Uterus (tissue), 4 donors: ENCODE data around the gene HCFC2. TPM values are rescaled to one million over a fixed set of nuclear protein-coding genes. Genes with fewer than 3 reads are reported as not detected.
A peak's percentile ranks its signal among the peaks of the same experiment; 100 is the strongest.

Source experiments
- DNase-seq, 2 donors: peaks; one replicate each; pipeline ENCODE4 v3.0.0-alpha.2; 2019 to 2020
- H3K27ac ChIP-seq, 2 donors: fragments of 200-600 bp; sonication (generic); 1 replicate in 1 of 2; 2 replicates in 1 of 2; pipeline ENCODE4 v1.5.1; 2016 to 2018
- H3K27me3 ChIP-seq, 2 donors: fragments of 200-600 bp; sonication (generic); one replicate each; pipeline ENCODE4 v1.5.1; 2018 to 2019; ENCODE audit warnings: control low read depth in 1 of 2
- H3K36me3 ChIP-seq, 2 donors: fragments of 200-600 bp; sonication (generic); one replicate each; pipeline ENCODE4 v1.5.1; 2019; ENCODE audit warnings: control low read depth in 1 of 2
- H3K4me1 ChIP-seq, 2 donors: fragments of 200-600 bp; sonication (generic); one replicate each; pipeline ENCODE4 v1.5.1; 2018 to 2019; ENCODE audit warnings: control low read depth in 1 of 2
- H3K4me3 ChIP-seq, 2 donors: fragments of 200-600 bp; sonication (generic); 1 replicate in 1 of 2; 2 replicates in 1 of 2; pipeline ENCODE4 v1.5.1; 2018 to 2019; ENCODE audit warnings: mild to moderate bottlenecking in 1 of 2
- H3K9me3 ChIP-seq, 2 donors: fragments of 200-600 bp; sonication (generic); one replicate each; pipeline ENCODE4 v1.5.1; 2019; ENCODE audit warnings: control low read depth in 1 of 2
- POLR2A ChIP-seq, 2 donors: fragments of 450-650 bp; IDR thresholded peaks; one replicate each; pipeline ENCODE4 v1.6.1; 2016; ENCODE audit warnings: antibody characterized with exemption in 2 of 2, mild to moderate bottlenecking in 1 of 2, moderate library complexity in 1 of 2
- intact Hi-C: fragments of 100-400 bp; cut with DNase I; formaldehyde crosslinking; loops from one replicate; pipeline ENCODE4 v1.15.1; 2023; ENCODE audit warnings: low total_unique reads
- total RNA-seq, 4 donors: library from RNA; depleted of rRNA in 3 of 4; stranded (reverse); fragments of >200 nt in 3 of 4; gene quantifications; one replicate each; pipeline versions ENCODE4 v1.1.0 to v1.2.4, GENCODE V29; 2014 to 2023
- TF ChIP-seq, protein P1 (sequence below), 4 experiments: fragments of 200-600 bp in 2 of 4; fragments of 450-650 bp in 2 of 4; sonication (generic) in 2 of 4; IDR thresholded peaks; one replicate each; pipeline ENCODE4 v1.5.1; 2016 to 2019; ENCODE audit warnings: antibody characterized with exemption in 4 of 4, mild to moderate bottlenecking in 2 of 4, moderate library complexity in 1 of 4
- donor health status: DM: yes; HTN: yes; CAD: no.

Gene HCFC2
- total RNA-seq, 4 donors from 2014 or later = 10.0 to 61.0 (median 29.1) TPM

- peak overlapping the region in 1 of 2 donors; percentile 97 for H3K27ac ChIP-seq
- H3K9me3 ChIP-seq = no peaks in the 10 kb centered on the region
- H3K27me3 ChIP-seq = no peaks in the 10 kb centered on the region
- peak overlapping the region; percentile 66 to 78 for H3K4me3 ChIP-seq
- no peak for TF ChIP-seq POLR2A (IDR thresholded peaks at IDR 0.05)
- intact Hi-C loops = no loop called here
- no peak for DNase-seq
- H3K4me1 ChIP-seq = peaks cover 0 to 7% of the 10 kb centered on the region in 2 donors
- H3K36me3 ChIP-seq = no peaks in the 10 kb centered on the region
These were observed 72.2 kb downstream of the HCFC2 start for GRCh38 chr12:104136577-104136976.

GRCh38 chr12:104137001-104137901 lies 72.9 kb downstream of the HCFC2 start:
- Histone ChIP-seq H3K9me3 (no peaks in the 10 kb centered on the region), H3K27me3 (no peaks in the 10 kb centered on the region), H3K36me3 (no peaks in the 10 kb centered on the region), H3K4me1 (peaks cover 0 to 7% of the 10 kb centered on the region in 2 donors), H3K4me3 (peak overlapping the region; percentile 66 to 78), H3K27ac (peak overlapping the region; percentile 89 to 97)
- peak; percentile 35 to 51 for DNase-seq
- TF ChIP-seq POLR2A (IDR thresholded peaks at IDR 0.05) = no peak
- TF ChIP-seq, protein P1, sequence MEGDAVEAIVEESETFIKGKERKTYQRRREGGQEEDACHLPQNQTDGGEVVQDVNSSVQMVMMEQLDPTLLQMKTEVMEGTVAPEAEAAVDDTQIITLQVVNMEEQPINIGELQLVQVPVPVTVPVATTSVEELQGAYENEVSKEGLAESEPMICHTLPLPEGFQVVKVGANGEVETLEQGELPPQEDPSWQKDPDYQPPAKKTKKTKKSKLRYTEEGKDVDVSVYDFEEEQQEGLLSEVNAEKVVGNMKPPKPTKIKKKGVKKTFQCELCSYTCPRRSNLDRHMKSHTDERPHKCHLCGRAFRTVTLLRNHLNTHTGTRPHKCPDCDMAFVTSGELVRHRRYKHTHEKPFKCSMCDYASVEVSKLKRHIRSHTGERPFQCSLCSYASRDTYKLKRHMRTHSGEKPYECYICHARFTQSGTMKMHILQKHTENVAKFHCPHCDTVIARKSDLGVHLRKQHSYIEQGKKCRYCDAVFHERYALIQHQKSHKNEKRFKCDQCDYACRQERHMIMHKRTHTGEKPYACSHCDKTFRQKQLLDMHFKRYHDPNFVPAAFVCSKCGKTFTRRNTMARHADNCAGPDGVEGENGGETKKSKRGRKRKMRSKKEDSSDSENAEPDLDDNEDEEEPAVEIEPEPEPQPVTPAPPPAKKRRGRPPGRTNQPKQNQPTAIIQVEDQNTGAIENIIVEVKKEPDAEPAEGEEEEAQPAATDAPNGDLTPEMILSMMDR (IDR thresholded peaks at IDR 0.05) = no peak
- intact Hi-C loops = no loop called here

DNA sequence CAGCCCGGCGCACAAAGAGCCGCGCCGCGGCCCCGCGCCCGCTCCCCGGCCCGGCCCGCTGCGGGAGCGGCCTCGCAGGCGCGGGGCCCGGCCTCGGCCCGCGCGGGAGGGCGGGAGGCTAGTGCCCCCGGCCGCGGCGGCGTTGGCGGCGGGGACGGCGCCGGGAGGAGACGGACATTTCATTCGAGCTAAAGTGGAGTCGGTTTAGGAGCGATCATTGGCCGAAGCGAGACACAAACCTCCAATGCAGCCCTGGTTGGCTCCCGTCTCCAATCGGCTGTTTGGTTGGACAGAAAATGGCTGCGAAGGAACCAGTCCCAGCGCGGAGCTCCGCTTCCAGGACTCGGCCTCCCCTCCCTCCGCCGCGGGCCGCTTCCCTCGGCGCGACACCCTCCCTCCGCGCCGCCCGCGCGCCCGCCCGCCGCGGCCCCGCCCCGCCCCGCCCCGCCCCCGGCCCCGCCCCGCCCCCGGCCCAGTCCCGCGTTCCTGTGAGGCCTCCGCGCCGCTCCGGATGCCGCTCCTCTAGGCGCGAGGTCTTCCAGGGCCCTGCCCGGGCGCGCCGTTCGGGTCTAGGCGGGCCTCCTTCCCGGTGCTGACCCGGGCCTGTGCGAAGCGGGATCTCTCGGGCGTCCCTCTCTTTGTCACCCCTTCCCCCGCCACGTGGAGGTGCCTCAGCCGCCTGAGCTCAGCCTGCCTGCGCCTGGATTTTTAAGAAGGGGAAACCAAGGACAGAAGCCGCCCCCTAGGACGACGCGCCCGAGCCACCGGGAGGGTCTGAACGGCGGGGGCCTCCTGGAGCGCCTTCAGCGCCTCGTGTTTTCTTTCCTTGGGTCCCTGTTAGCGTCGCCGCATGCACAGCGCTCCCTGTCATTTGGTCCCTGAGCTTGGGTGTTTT lies 73.8 kb downstream of the HCFC2 start, which contains the start of gene NFYB:
NFYB (minus strand) TSS at position 309 of the 895 bp plus-strand sequence. CDS start 2,757 bp downstream, outside the sequence.
- TF ChIP-seq, protein P1 (IDR thresholded peaks at IDR 0.05) = no peak
- peak; percentile 82 to 83 for TF ChIP-seq POLR2A (IDR thresholded peaks at IDR 0.05)
- intact Hi-C loops = no loop called here
- Histone ChIP-seq H3K4me3 (peak within 1 kb of the TSS; percentile 66 to 78), H3K36me3 (no peaks in the 10 kb centered on the region), H3K27me3 (no peaks in the 10 kb centered on the region), H3K27ac (peak within 1 kb of the TSS; percentile 89 to 97), H3K9me3 (no peaks in the 10 kb centered on the region), H3K4me1 (peaks cover 0 to 7% of the 10 kb centered on the region in 2 donors)
- DNase-seq = peak; percentile 94 to 97

DNA sequence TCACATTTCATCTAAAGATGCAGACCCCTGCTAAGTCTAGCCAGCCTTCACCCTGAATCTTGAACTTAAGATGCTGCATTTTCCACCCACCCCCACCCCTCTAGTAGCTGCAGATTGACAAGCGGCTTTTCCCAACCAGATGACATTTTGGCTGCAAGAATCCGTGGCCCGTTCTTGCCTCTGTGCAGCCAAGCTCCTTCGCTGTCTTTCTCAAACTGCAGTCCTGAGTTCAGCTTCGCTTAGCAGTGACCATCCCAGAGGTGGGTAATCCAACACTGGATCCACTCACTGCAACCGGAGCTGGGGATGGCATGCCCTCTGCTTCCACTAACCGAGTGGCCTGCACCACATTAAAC lies 74.4 kb downstream of the HCFC2 start:
- no peaks in the 10 kb centered on the region for H3K36me3 ChIP-seq
- peak; percentile 23 to 28 for DNase-seq
- H3K9me3 ChIP-seq = no peaks in the 10 kb centered on the region
- peak overlapping the region; percentile 84 to 97 for H3K27ac ChIP-seq
- H3K27me3 ChIP-seq = no peaks in the 10 kb centered on the region
- peaks cover 0 to 7% of the 10 kb centered on the region in 2 donors for H3K4me1 ChIP-seq
- TF ChIP-seq, protein P1 (IDR thresholded peaks at IDR 0.05) = no peak
- TF ChIP-seq POLR2A (IDR thresholded peaks at IDR 0.05) = no peak
- H3K4me3 ChIP-seq = peak overlapping the region; percentile 34 to 43
- intact Hi-C loops = no loop called here

- TF ChIP-seq, protein P1 (IDR thresholded peaks at IDR 0.05) = no peak
- TF ChIP-seq POLR2A (IDR thresholded peaks at IDR 0.05) = no peak
- Histone ChIP-seq H3K27me3 (no peaks in the 10 kb centered on the region), H3K4me1 (no peaks in the 10 kb centered on the region), H3K4me3 (no peak overlapping the region), H3K36me3 (no peaks in the 10 kb centered on the region), H3K9me3 (no peaks in the 10 kb centered on the region), H3K27ac (no peak overlapping the region)
- no peak for DNase-seq
- intact Hi-C loops = no loop called here
These were observed 78.2 kb downstream of the HCFC2 start for GRCh38 chr12:104142543-104142942.
